Right atrium auricular region (tissue), 2 donors: ENCODE measurements around the gene DAP3. TPM values are rescaled to one million over a fixed set of nuclear protein-coding genes. Genes with fewer than 3 reads are reported as not detected.
"Not testable (repeated sequence)": the region's sequence is repeated elsewhere in the genome, so short reads cannot be mapped to it uniquely, and the experiment has no call there.

ENCODE experiments used
- DNase-seq: peaks from one replicate; pipeline ENCODE4 v3.0.0-alpha.2; 2019; ENCODE audit warnings: low spot score
- H3K27ac ChIP-seq, 2 donors: fragments of 200-600 bp; sonication (generic); 1 replicate in 1 of 2; 2 replicates in 1 of 2; pipeline ENCODE4 v1.5.1; 2016 to 2019
- H3K27me3 ChIP-seq, 2 donors: fragments of 200-600 bp; sonication (generic); one replicate each; pipeline versions ENCODE4 v1.5.1 to v1.6.0; 2017 to 2019
- H3K36me3 ChIP-seq: fragments of 200-600 bp; sonication (generic); one replicate; pipeline ENCODE4 v1.5.1; 2016
- H3K4me1 ChIP-seq, 2 donors: fragments of 200-600 bp; sonication (generic); one replicate each; pipeline versions ENCODE4 v1.5.1 to v1.6.0; 2017 to 2019
- H3K4me3 ChIP-seq, 2 donors: fragments of 200-600 bp; sonication (generic); 1 replicate in 1 of 2; 2 replicates in 1 of 2; pipeline ENCODE4 v1.5.1; 2017 to 2019; ENCODE audit warnings: mild to moderate bottlenecking in 1 of 2, moderate library complexity in 1 of 2
- H3K9me3 ChIP-seq, 2 donors: fragments of 200-600 bp; sonication (generic); one replicate each; pipeline ENCODE4 v1.5.1; 2019
- CTCF ChIP-seq, 2 donors: fragments of 200-600 bp; sonication (generic); IDR thresholded peaks; one replicate each; pipeline ENCODE4 v1.5.1; 2019; ENCODE audit warnings: antibody characterized with exemption in 2 of 2
- total RNA-seq, 2 donors: library from RNA; depleted of rRNA; stranded (reverse); fragments of >200 nt; gene quantifications; one replicate each; pipeline ENCODE4 v1.1.0, GENCODE V29; 2016

Gene DAP3
- total RNA-seq, 2 donors from 2014 or later = 76.8 to 120 TPM

- Histone ChIP-seq H3K9me3 (no peaks in the 10 kb centered on the region), H3K4me3 (no peak overlapping the region), H3K27me3 (no peaks in the 10 kb centered on the region), H3K27ac (no peak overlapping the region), H3K36me3 (no peaks in the 10 kb centered on the region), H3K4me1 (peaks cover 0 to 18% of the 10 kb centered on the region in 2 donors)
- TF ChIP-seq CTCF (IDR thresholded peaks at IDR 0.05) = no peak
- no peak for DNase-seq
These were observed 9.6 kb downstream of the DAP3 start for GRCh38 chr1:155698382-155699038.

- not testable (repeated sequence) for H3K36me3 ChIP-seq, H3K9me3 ChIP-seq, H3K4me3 ChIP-seq, H3K27ac ChIP-seq, H3K27me3 ChIP-seq, DNase-seq
- H3K4me1 ChIP-seq = peaks cover 0 to 15% of the 10 kb centered on the region in 2 donors
These were observed 10.2 kb downstream of the DAP3 start for GRCh38 chr1:155699062-155699461.

GRCh38 chr1:155701675-155702074 is 12.8 kb downstream of the DAP3 start:
- H3K4me3 ChIP-seq, H3K27ac ChIP-seq, H3K9me3 ChIP-seq, H3K27me3 ChIP-seq, H3K4me1 ChIP-seq, DNase-seq, H3K36me3 ChIP-seq: not testable (repeated sequence)

GRCh38 chr1:155703216-155703615 is 14.3 kb downstream of the DAP3 start:
- Histone ChIP-seq H3K4me3 (no peak overlapping the region), H3K9me3 (no peaks in the 10 kb centered on the region), H3K27ac (no peak overlapping the region), H3K4me1 (no peaks in the 10 kb centered on the region), H3K36me3 (no peaks in the 10 kb centered on the region), H3K27me3 (no peaks in the 10 kb centered on the region)
- DNase-seq = no peak
- no peak for TF ChIP-seq CTCF (IDR thresholded peaks at IDR 0.05)

- H3K27me3 ChIP-seq, H3K4me1 ChIP-seq, DNase-seq, H3K27ac ChIP-seq, H3K9me3 ChIP-seq, H3K4me3 ChIP-seq, H3K36me3 ChIP-seq: not testable (repeated sequence)
These were observed 15.5 kb downstream of the DAP3 start for GRCh38 chr1:155704414-155704813.

GRCh38 chr1:155706139-155706538 is 17.2 kb downstream of the DAP3 start:
- TF ChIP-seq CTCF (IDR thresholded peaks at IDR 0.05) = no peak
- Histone ChIP-seq H3K4me1 (no peaks in the 10 kb centered on the region), H3K9me3 (no peaks in the 10 kb centered on the region), H3K36me3 (no peaks in the 10 kb centered on the region), H3K4me3 (no peak overlapping the region), H3K27me3 (no peaks in the 10 kb centered on the region), H3K27ac (no peak overlapping the region)
- no peak for DNase-seq

GRCh38 chr1:155709391-155709790 is 20.5 kb downstream of the DAP3 start:
- no peaks in the 10 kb centered on the region for H3K27me3 ChIP-seq
- H3K36me3 ChIP-seq = no peaks in the 10 kb centered on the region

GRCh38 chr1:155711457-155711856 is 22.6 kb downstream of the DAP3 start:
- H3K27me3 ChIP-seq, H3K36me3 ChIP-seq, H3K9me3 ChIP-seq, H3K4me3 ChIP-seq, DNase-seq, H3K27ac ChIP-seq, H3K4me1 ChIP-seq: not testable (repeated sequence)

More at GRCh38 chr1:155709391-155709790, 20.5 kb downstream of the DAP3 start:
- Histone ChIP-seq H3K4me3 (no peak overlapping the region), H3K4me1 (no peaks in the 10 kb centered on the region), H3K9me3 (no peaks in the 10 kb centered on the region), H3K27ac (no peak overlapping the region)
- no peak for TF ChIP-seq CTCF (IDR thresholded peaks at IDR 0.05)
- no peak for DNase-seq

GRCh38 chr1:155712636-155713035 is 23.7 kb downstream of the DAP3 start:
- DNase-seq, H3K9me3 ChIP-seq, H3K27me3 ChIP-seq, H3K4me3 ChIP-seq, H3K36me3 ChIP-seq, H3K4me1 ChIP-seq, H3K27ac ChIP-seq: not testable (repeated sequence)
